AG04450 (cell line): ENCODE measurements around the gene RGS6. TPM values are rescaled to one million over a fixed set of nuclear protein-coding genes. Genes with fewer than 3 reads are reported as not detected.

Experiments
- CTCF ChIA-PET: fragments of 300-600, 350-600 bp; formaldehyde crosslinking; extraction: SDS; loops from one replicate; lab custom pipeline; 2022; ENCODE audit warnings: antibody characterized with exemption, inconsistent platforms; lab: Charles Lee
- POLR2A ChIA-PET: fragments of 350-600 bp; formaldehyde crosslinking; extraction: SDS; loops from one replicate; lab custom pipeline; 2021; ENCODE audit warnings: antibody characterized with exemption, inconsistent platforms; lab: Yijun Ruan, JAX
- DNase-seq: peaks from one replicate; pipeline ENCODE4 v3.0.0-alpha.2; 2011; ENCODE audit warnings: low read depth, low spot score
- H3K27ac ChIP-seq: one replicate; pipeline ENCODE4 v1.5.1; 2012; ENCODE audit warnings: low read depth, low read length, control low read depth
- H3K27me3 ChIP-seq: one replicate; pipeline ENCODE4 v1.6.0; 2012; ENCODE audit warnings: low read length; ENCODE audit not compliant: control insufficient read depth, insufficient read depth
- H3K4me3 ChIP-seq: 2 replicates; pipeline ENCODE4 v1.5.1; 2011; ENCODE audit warnings: mild to moderate bottlenecking, low read depth, low read length, control low read depth
- H3K9me3 ChIP-seq: 2 replicates; pipeline ENCODE4 v1.5.1; 2012; ENCODE audit warnings: low read length; ENCODE audit not compliant: control insufficient read depth, insufficient read depth
- CTCF ChIP-seq: IDR thresholded peaks from 2 replicates; pipeline ENCODE4 v1.5.1; 2011; ENCODE audit warnings: low read depth, low read length, control low read depth, inconsistent platforms
- polyA plus RNA-seq: library from polyadenylated mRNA; depleted of rRNA; stranded (reverse); fragments of >200 nt; gene quantifications from 2 replicates; pipeline ENCODE4 v1.2.3, GENCODE V29; 2011

RGS6 gene
- polyA plus RNA-seq, 1 experiment = not detected

GRCh38 chr14:72275242-72275641 lies 343.0 kb downstream of the RGS6 start:
- Histone ChIP-seq H3K27me3 (no peaks in the 10 kb centered on the region), H3K9me3 (no peaks in the 10 kb centered on the region), H3K27ac (no peak overlapping the region), H3K4me3 (no peak overlapping the region)
- CTCF ChIA-PET = no interaction called here
- POLR2A ChIA-PET = no interaction called here
- no peak for TF ChIP-seq CTCF
- no peak for DNase-seq

DNA sequence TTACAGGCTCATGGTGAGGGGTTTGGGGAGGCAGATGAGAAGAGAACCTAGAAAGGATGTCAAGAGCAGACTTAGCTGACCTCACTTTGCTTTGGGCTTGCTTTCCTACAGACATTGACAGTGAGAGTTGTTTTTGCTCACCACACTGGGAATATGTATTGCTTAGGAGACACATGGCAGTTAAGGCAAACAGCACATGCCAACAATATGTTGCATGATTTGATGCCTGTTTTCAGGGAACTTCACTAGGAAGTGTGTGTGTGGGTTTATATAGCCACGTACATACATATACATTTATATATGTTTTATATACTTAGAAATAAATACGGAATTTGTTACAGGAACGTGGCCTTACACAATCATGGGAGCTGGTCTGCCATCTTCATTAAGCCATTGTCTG lies 346.1 kb downstream of the RGS6 start:
- ChIA-PET CTCF (no interaction called here), POLR2A (no interaction called here)
- Histone ChIP-seq H3K27ac (no peak overlapping the region), H3K4me3 (no peak overlapping the region), H3K27me3 (no peaks in the 10 kb centered on the region), H3K9me3 (no peaks in the 10 kb centered on the region)
- TF ChIP-seq CTCF = no peak
- no peak for DNase-seq

DNA sequence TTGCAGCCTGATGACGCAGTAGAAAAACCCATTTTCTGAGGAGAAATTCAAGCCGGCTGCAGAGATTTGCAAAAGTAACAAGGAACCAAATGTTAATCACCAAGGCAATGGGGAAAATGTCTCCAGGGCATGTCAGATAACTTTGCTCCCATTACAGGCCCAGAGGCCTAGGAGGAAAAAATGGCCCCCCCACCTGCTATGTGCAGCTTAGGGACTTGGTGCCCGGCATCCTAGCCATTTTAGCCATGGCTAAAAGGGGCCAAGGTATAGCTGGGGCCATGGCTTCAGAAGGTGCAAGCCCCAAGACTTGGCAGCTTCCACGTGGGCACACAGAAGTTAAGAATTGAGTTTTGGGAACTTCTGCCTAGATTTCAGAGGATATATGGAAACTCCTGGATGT lies 351.9 kb downstream of the RGS6 start:
- POLR2A ChIA-PET = no interaction called here
- no peak for TF ChIP-seq CTCF
- Histone ChIP-seq H3K27ac (no peak overlapping the region), H3K27me3 (no peaks in the 10 kb centered on the region), H3K4me3 (no peak overlapping the region), H3K9me3 (peaks cover 8% of the 10 kb centered on the region)
- CTCF ChIA-PET = no interaction called here
- no peak for DNase-seq

DNA sequence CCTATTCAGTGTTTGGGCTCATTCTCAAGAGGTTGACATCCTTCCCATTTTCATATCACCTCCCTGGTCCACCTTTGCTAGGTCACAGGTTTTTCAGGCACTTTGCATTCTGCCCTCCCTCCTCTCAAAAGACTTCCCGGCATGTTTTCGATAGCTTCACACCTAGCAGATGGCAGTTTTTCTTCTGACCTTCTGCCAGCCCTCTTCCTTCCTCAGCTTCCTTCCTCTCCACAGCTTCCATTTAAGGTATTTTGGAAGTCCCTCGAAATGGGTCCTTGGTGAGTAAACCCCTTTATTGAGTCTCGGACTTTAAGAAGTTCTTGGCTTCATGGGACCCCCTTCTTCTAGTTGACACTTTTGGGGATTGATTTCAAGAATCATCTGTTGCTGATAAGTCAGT lies 358.0 kb downstream of the RGS6 start:
- POLR2A ChIA-PET = no interaction called here
- TF ChIP-seq CTCF = no peak
- CTCF ChIA-PET = no interaction called here

DNA sequence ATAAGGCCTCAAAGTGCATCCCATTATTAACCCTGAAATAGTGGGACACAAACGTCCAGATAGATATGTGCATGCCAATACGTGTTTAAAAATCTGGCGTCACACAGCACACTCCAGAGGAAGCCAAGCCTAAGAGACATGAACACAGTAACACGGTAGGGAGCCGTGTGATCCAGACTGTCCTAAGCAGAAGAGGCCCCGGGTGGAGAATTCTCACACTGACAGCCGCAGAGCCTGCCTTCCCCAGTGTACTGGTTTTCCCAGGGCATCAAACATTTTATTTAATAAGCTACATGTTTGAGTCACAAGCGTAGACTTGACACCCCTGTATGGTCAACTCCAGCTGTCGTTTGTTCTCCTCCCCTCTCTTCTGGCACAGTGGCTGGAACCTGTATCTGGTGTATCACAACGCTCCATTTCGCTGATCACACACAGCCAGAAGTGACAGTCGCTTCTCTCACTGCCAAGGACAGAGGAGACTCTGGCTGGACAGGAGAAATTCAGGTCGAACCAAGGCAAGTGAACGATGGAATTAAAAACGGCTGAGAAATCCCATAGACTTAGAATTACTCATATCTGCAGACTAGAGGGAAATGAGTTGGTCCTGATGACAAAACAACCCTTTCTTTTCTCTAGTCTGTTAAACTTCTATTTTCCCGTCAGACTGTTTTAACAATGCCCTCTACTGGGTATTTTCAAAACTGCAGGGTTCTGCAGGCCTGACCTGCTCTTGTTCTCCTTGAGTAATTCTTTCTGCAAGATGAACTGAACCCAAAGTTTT lies 359.9 kb downstream of the RGS6 start:
- peaks cover 3% of the 10 kb centered on the region for H3K27me3 ChIP-seq
- peak; percentile 75 for TF ChIP-seq CTCF
- H3K27ac ChIP-seq = no peak overlapping the region
- ChIA-PET CTCF (interaction anchor here (0.6 to 1.2 kb wide), 4 partner anchors 32 to 1188 kb away, joined by 3 to 4 read pairs (median 3); no protein-coding TSS in a partner anchor), POLR2A (no interaction called here)
- H3K4me3 ChIP-seq = no peak overlapping the region
- no peaks in the 10 kb centered on the region for H3K9me3 ChIP-seq
- peak; percentile 26 for DNase-seq

More for the DNA sequence above, 358.0 kb downstream of the RGS6 start:
- H3K27me3 ChIP-seq = peaks cover 3% of the 10 kb centered on the region
- no peaks in the 10 kb centered on the region for H3K9me3 ChIP-seq
- DNase-seq = no peak
- H3K4me3 ChIP-seq = no peak overlapping the region
- H3K27ac ChIP-seq = no peak overlapping the region
